Mucosa of descending colon (tissue), 3 donors: Measurements from ENCODE around the gene PTPRM. TPM values are rescaled to one million over a fixed set of nuclear protein-coding genes. Genes with fewer than 3 reads are reported as not detected.
A peak's percentile ranks its signal among the peaks of the same experiment; 100 is the strongest.

Experiments
- ATAC-seq: fragments of 200-7000 bp; cut with Tn5 transposase; one replicate; pipeline ENCODE4 v1.9.1; 2020; ENCODE audit warnings: mild to moderate bottlenecking, moderate library complexity
- DNase-seq, 3 donors: peaks; one replicate each; pipeline ENCODE4 v3.0.0-alpha.2; 2020
- H3K36me3 ChIP-seq: fragments of 200-600 bp; one replicate; pipeline ENCODE4 v1.8.0; 2021; ENCODE audit warnings: low read depth, mild to moderate bottlenecking
- H3K4me1 ChIP-seq: fragments of 200-600 bp; one replicate; pipeline ENCODE4 v1.8.0; 2021; ENCODE audit warnings: low read depth, mild to moderate bottlenecking
- H3K4me3 ChIP-seq: fragments of 200-600 bp; one replicate; pipeline ENCODE4 v1.8.0; 2021; ENCODE audit warnings: mild to moderate bottlenecking
- H3K9me3 ChIP-seq: fragments of 200-600 bp; one replicate; pipeline ENCODE4 v1.8.0; 2021; ENCODE audit warnings: mild to moderate bottlenecking
- CTCF ChIP-seq: fragments of 200-600 bp; IDR thresholded peaks from one replicate; pipeline ENCODE4 v1.8.0; 2022; ENCODE audit warnings: antibody characterized with exemption, mild to moderate bottlenecking
- intact Hi-C, 2 donors: fragments of 100-400 bp; cut with DNase I in 1 of 2; cut with micrococcal nuclease in 1 of 2; formaldehyde crosslinking; loops; one replicate each; pipeline versions ENCODE4 v1.11.0 to v1.11.1; 2022; cut with DNase I, micrococcal nuclease
- total RNA-seq, 3 donors: library from RNA; stranded (reverse); fragmentation: NEBNext Ultra II Directional in 2 of 3; extraction: Animal tissue kit (Norgen Biotek cat#: 25700) in 2 of 3; gene quantifications; one replicate each; pipeline versions ENCODE4 v1.2.1 to v1.2.4, GENCODE V29; 2021 to 2023
- donor health status: DM: no; HTN: no; CAD: no; lungs with moderate emphysema.
- donor health status: DM: no; HTN: no; CAD: no.
- donor health status: DM: no; HTN: yes; CAD: no.

Gene PTPRM
- total RNA-seq, 3 donors from 2014 or later: 15.3 to 41.1 (median 19.6) TPM

- intact Hi-C loops: loop anchor here in 1 of 2 donors (10.0 kb wide), 1 partner anchor 277 kb away; no protein-coding TSS in a partner anchor
- H3K9me3 ChIP-seq: no peaks in the 10 kb centered on the region
- no peak overlapping the region for H3K4me3 ChIP-seq
- H3K4me1 ChIP-seq: no peaks in the 10 kb centered on the region
- no peaks in the 10 kb centered on the region for H3K36me3 ChIP-seq
- DNase-seq (no peak), ATAC-seq (no peak)
- TF ChIP-seq CTCF: no peak
Measured at GRCh38 chr18:7561909-7562460, 5.1 kb upstream of the PTPRM start.

- TF ChIP-seq CTCF: no peak
Measured at GRCh38 chr18:7562491-7562890, 4.6 kb upstream of the PTPRM start.

DNA sequence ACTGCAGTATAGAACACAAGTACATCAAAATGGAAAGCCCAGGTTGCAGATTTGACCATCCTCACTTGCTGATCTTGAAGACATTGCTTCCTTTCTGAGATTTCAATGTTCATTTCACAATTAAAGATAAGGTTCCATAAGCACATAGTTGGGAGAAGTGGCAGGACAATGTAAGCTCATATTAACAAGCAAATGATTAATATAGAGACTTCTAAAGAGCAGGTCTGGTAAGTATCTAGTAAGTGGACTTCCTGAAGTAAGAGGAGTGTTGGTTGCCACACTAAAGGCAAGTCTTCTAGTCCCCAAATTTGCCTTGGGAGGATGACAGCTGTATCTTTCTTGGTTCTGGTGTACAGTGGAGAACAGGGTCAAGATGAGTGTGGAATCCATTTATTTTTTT, 1.4 kb upstream of the PTPRM start:
- TF ChIP-seq CTCF: no peak

More at GRCh38 chr18:7562491-7562890, 4.6 kb upstream of the PTPRM start:
- Histone ChIP-seq H3K4me1 (no peaks in the 10 kb centered on the region), H3K36me3 (no peaks in the 10 kb centered on the region), H3K9me3 (no peaks in the 10 kb centered on the region), H3K4me3 (no peak overlapping the region)
- intact Hi-C loops: loop anchor here in 1 of 2 donors (10.0 kb wide), 1 partner anchor 278 kb away; no protein-coding TSS in a partner anchor
- no peak for ATAC-seq
- DNase-seq: no peak

DNA sequence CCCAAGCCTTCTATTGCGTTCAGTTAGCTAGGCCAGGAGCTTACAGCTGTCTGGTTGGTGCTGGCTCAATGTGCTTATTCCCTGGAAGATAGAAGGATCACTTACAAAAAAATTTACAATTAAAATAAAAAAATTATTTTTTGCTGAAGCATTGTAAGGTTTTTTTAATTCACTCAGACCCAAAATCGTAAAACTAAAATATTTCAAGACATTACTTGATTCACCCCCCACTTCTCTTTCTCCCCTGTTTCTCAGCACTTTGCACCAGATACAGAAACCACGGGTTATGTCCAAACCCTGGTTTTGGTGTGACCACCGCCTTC, 911 bp upstream of the PTPRM start:
- no peak for ATAC-seq
- no peak for TF ChIP-seq CTCF
- H3K9me3 ChIP-seq: no peaks in the 10 kb centered on the region
- no peaks in the 10 kb centered on the region for H3K4me1 ChIP-seq
- intact Hi-C loops: loop anchor here in 1 of 2 donors (10.0 kb wide), 1 partner anchor 281 kb away; no protein-coding TSS in a partner anchor
- H3K36me3 ChIP-seq: no peaks in the 10 kb centered on the region
- H3K4me3 ChIP-seq: no peak overlapping the region
- no peak for DNase-seq

More for the DNA sequence above, 1.4 kb upstream of the PTPRM start:
- Histone ChIP-seq H3K4me1 (no peaks in the 10 kb centered on the region), H3K4me3 (no peak overlapping the region), H3K9me3 (no peaks in the 10 kb centered on the region), H3K36me3 (no peaks in the 10 kb centered on the region)
- intact Hi-C loops: loop anchor here in 1 of 2 donors (10.0 kb wide), 1 partner anchor 281 kb away; no protein-coding TSS in a partner anchor
- DNase-seq (no peak), ATAC-seq (no peak)

DNA sequence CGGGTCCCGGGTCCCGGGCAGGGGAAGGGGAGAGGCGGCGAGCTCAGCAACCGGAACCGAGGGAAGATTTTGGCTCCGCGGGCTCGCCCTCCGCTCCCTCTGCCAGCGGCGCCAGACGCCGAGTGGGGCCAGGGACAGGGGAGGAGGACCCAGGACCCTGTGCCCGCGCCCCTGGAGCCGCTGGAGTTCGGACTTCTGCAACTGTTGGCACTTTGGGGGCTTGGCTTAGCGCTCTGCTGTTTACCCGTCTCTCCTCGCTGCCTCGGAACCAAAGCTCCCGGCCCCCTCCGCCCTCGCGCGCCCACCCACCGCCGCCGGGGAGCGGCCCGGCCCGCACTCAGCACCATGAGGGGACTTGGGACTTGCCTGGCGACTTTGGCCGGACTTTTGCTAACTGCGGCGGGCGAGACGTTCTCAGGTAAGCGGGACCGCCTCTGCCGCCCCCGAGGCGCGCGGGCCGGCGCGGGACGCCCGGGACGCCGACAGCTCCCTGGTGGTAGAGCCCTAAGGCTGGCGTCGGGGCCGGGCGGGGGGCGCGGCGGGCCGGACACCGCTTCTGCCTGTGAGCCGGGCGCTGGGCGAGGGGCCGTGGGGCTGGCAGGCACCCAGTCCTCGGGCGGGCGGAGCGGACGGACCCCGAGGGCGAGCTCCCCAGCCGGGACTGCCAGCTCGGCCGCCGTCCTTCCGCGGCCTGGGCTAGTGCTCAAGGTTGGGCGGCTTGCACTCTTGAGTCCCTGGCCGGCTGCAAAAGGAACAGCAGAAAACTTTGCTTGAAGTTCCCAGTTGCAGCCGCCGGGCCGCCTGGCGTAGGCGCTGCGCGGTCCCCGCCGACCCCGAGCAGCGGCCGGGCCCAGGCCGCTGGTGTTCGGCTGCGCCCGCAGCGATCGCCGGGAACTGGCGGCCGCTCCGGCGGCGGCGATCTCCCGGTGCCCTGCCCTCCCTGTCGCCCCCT, 634 bp downstream of the PTPRM start:
- intact Hi-C loops: loop anchor here in 1 of 2 donors (10.0 kb wide), 1 partner anchor 283 kb away; no protein-coding TSS in a partner anchor
- ATAC-seq: peak; percentile 48
- Histone ChIP-seq H3K9me3 (no peaks in the 10 kb centered on the region), H3K36me3 (no peaks in the 10 kb centered on the region), H3K4me1 (no peaks in the 10 kb centered on the region), H3K4me3 (peak overlapping the region; percentile 30)
- peak; percentile 31 to 58 (median 53) for DNase-seq
- no peak for TF ChIP-seq CTCF
